HG02973 (cell line): ENCODE results near the gene ESRRG.

Source experiments
- ATAC-seq: cut with Tn5 transposase; IDR thresholded peaks from one replicate; pipeline ENCODE4 v1.9.1; 2021; ENCODE audit warnings: moderate library complexity; ENCODE audit not compliant: unreplicated experiment

The ESRRG gene

DNA sequence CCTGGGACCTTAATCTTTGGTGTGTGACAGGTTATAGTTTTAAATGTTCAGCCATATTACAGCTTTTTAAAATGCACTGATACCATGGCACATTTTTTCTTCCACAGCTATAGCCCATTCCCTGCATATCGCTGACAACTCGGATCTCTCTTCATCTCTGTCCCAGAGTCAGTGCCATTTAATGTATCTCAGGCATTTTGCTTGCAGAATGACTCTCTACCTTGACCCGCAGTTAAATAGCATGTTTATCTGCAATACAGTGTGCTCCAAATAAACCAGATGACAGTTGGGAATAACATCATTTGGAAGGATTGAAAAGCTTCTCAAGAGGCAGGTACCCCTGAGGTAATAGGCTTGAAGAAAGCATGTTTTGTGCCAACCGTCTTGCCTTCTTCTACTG is 200.2 kb downstream of the ESRRG start:
- ATAC-seq: no peak

DNA sequence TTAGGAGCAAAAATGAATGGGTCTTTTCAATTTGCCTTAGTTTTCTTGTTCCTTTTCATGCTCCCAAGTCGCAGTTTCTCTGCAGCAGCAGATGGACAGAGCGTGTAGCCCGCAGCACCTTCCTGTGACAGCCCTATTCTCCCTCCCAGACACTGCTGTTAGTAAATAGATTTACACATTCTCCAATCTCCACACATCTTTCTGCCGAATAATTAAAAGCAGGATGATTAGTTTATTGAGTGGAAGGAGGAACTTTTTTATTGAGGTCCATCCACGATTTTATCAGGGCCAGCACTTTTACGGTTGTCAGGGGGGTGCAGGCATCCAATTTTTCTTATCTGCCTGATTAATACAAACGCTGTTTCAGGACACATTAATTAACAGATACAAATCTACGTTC is 201.8 kb downstream of the ESRRG start:
- ATAC-seq: no peak

DNA sequence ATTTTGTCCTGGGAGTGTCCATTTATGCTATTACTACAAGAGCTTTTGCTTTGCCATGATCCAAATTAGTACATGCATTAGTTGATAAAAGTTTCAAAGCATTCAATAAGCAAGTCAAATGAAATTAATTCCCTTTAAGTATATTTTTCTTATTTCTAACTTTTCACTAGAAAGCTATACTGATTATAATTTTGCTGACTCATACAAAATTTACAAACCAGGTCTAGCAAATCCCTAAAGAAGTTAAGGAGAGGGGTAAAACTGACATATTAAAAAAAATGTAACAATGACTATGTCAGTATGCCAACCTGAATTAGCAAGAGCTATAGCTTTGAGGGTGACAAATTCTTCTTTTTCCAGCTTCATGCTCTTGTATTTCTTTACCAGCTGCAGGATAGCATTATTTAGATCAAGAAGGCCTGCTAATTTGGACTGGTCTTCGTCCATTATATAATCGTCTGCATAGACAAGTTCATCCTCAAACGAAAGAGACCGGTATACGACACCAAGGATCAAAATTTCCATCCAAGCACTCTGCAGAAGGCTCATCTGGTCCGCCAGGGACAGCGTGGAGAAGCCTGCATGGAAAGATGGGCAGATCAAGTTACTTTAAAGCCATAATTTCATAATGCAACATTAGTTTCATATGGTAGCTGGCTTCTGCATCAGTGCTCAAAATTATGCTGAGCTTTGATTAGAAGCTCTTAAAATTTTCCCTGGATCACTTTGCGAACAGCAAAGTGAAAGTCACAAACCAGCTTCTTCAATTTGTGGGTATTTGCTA is 204.2 kb downstream of the ESRRG start:
- ATAC-seq: no peak

DNA sequence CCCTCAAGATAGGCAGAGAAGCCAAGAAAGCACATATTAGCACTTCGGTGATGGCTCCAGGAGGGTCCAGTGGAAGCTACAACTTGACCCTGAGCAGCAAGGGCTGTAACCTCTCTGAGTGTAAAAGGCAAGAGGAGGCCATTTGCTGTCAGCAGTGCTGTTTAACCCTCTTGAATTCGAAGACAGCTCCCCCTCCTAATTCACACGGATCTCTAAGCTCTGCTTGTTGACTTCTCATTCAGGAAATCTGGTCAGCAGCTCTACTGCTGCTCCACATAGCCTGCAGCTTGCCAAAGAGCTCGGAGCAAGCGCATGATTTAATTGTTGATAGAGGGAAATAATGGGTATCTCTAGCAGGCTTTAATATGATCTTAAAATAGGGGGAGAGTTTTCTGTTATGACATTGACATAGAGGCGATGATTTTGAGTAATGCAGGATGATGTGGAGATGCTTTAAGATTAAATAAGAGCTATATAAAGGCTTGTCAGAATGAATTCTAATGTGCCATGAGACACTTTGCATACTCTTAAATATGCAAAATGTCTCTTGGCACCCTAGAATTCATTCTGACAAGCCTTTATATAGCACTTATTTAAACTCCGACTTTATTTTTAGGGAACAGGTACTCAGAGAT is 220.6 kb downstream of the ESRRG start:
- ATAC-seq: no peak

DNA sequence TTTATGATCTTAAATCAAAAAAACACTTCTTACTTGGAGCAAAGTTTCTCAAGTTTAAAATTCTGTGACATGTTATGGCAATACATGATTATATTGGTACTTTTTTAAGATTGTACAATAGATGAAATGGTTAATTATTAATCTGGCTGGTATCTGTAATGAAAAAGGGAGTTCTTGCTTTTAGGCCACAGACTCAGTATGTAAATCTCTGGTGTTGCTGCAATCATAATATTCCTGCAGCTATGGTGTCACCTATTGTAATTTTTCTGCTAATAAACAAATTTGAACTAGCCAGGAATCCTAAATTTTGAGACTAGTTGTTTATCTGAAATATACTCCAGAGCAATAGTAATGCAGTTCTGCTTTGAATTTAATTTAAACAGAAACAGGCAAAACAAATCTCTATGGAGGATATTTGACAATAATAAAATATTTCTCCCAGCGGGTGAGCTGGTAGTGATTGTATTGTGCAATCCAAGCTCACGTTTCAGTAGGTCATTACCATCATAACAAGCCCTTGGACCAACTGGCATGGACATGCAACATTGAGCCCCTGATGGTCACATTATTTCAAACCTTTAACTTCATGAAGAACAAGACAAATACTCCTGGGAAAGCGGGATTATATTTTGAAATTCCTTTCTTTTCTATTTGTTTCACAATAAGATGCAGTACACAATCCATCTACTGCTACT is 222.8 kb downstream of the ESRRG start:
- ATAC-seq: no peak

DNA sequence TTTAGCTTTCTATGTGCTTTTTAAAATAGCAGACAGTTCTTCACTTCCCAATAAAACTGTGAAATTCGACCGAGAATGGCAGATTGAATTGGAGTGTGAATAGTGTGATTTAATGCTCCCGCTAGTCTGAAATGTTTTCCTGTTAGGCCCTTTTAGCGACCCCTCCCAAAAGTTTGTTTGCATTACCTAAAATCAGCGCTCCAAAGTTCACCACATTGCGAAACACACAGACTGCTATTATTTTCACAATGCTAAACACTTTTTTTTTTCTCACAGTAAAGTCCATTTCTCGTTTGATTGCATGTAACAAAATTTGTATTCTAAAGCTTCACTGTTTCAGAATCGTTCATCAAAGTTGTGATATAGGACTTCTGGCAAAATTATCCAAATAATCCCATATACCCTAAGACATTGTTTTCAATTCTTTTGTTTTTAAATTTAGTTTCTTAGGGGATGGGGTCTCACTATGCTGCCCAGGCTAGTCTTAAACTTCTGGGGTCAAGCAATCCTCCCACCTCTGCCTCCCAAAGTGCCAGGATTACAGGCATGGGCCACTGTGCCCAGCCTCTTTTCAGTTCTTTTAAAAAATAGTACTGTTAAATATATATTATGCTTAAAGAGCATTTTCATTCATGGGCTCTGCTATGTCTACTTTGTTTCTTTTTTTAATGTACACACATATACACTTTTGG is 223.5 kb downstream of the ESRRG start:
- ATAC-seq: no peak

DNA sequence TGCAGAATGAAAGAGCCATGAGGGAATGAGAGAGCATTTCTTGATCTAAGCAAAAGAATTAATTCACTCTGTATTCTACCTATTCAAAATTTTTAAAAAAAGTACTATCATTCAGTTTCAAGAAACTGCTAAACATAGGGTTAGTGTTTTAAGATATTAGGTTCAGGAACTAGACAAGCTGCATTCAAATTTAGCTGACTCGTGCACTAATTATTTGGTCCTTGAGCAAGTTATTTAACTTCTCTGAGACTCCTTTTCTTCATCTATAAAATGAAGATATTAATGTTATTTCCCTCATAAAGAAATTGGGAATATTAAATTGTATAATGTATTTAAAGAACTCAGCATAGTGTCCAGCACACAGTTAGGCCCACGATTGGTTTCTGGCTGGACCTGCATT is 225.0 kb downstream of the ESRRG start:
- no peak for ATAC-seq

DNA sequence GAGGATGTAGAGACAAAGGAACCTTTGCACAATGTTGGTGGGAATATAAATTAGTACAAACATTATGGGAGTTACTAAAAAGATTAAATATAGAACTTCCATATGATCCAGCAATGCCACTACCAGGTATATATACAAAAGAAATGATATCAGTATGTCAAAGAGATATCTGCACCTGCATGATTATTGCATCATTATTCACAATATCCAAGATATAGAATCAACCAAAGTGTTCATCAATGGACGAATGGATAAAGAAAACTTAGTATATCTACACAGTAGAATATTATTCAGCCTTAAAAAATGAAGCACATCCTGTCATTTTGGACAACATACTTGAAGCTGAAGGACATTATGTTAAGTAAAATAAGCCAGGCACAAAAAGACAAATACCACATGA is 238.2 kb downstream of the ESRRG start:
- no peak for ATAC-seq

DNA sequence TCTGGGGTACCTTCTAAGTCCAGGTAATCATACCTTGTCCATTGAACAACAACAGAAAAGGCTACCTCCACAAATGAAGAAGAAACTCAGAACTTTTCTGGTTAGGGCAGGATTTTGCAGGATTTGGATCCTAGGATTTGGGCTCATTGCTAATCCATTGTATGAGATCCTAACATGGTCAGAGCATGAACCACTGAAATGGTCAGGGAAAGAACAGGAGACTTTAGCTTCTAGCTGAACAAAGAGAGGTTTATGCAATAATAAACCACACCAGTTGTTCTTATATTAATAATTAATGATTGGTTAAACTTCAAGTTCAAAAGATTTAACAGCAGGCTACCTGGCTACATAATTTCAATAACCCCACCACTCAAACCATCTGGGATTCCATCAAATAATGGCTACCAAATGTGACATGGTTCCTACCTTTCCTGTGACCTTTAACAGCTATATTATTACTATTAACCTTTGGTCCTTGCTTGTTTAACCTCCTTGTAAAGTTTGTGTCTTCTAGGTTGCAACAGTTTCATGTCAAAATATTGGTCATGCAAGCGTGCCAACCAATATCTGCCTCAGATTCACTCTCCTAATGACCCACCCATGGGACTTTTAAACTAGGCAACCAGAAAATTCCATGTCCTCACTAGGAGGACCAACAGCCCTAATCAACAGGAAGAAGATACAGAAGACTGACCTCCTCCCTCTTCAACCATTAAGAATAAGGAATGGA is 239.4 kb downstream of the ESRRG start:
- no peak for ATAC-seq

DNA sequence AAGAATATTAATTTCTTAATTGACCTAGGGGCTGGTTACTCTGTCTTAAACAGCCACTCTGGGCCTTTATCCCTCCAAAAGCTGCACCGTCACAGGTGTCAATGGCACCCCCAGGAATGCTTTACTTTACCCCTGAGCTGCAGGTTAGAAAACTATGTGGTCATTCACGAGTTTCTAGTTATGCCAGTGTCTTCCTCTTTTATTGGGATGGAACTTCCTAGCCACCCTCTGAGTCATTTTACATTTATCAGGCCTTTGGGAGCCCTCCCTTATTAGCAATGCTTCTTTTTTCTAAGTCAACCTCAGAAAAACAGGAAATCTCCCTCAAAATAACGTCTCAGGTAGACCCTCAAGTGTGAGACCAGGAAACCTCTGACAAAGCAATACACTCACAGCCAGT is 240.6 kb downstream of the ESRRG start:
- no peak for ATAC-seq

DNA sequence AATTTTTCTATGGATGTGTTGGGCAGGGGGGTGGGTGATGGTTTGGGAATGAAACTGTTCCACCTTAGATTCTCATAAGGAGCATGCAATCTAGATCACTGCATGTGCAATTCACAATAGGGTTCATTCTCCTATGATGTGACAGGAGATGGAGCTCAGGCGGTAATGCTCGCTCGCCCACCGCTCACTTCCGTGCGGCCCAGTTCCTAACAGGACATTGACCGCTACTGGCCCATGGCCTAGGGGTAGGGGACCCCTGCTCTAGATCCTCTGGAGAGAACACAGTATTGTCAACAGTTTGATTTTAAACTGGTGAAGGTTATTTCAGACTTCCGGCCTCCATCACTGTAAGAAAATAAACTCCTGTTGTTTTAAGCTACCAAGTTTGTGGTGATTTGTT is 245.0 kb downstream of the ESRRG start:
- no peak for ATAC-seq

DNA sequence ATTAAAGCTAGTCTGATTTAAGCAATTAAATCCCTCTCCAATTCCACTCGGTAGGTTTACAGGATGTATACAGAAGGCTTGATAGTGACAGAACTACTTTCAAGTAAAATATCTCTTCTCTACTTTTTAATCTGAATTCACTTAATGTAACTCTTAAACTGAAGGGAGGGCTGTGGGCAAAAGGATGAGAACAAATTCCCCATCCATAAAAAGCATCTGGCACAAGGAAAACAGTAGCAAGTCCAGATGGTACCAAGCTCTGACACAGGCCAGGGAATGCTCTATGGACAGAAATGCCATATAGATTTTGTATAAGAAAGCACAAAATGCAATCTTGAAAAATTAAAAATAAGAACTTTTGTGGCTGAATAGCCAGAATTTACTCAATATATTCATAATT is 246.9 kb downstream of the ESRRG start:
- no peak for ATAC-seq

DNA sequence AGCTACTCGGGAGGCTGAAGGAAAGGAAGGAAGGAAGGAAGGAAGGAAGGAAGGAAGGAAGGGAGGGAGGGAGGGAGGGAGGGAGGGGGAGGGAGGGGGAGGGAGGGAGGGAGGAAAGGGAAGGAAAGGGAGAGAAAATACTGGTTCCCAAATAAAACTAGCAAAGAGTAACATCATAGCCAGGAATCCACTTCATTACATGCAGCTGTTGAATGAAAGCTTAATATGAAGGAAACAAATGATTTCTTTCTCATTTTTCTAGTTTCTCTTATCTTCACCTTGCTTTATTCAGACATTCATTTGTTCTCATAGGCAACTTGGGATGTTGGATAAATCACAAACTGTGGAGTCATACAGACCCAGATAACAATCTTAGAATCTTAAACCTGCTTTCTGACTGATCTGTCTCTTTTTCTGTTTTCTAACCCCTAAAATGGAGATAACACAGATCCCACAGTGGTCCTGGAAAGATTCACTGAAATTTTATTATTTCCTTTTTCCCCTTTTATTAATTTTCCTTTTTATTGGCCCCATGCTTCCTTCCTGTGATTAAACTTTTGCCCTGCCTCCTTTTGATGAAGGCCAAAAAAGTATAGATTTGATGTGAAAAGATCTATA is 247.5 kb downstream of the ESRRG start:
- ATAC-seq: no peak

DNA sequence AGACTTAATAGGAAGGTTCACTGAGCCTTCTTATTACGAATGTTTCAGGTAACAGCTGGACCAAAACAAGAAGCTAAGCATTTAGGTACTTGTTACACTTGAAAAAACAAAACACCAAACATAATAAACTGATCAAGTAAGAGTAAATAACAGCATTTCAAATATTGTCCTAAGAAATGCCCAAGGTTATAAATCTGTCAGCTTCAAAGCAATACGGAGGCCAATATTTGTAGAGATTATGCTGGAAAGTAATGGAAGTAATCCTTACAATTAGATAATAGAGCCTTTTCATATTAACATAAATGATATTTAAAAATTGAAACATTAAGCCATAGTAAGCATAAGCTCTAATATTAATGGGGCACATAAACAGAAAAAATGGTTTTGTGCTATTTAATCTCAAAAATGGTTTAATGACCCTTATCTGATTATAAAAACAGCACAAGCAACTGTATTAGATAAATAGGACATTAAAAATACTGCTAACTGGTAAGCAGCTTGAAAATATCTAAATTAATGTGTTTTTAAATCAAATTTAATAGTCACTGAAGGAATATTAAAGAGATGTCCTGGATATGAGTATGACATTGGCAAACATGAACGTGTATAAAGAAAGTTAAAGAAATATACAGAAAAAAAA is 256.9 kb downstream of the ESRRG start:
- ATAC-seq: no peak

DNA sequence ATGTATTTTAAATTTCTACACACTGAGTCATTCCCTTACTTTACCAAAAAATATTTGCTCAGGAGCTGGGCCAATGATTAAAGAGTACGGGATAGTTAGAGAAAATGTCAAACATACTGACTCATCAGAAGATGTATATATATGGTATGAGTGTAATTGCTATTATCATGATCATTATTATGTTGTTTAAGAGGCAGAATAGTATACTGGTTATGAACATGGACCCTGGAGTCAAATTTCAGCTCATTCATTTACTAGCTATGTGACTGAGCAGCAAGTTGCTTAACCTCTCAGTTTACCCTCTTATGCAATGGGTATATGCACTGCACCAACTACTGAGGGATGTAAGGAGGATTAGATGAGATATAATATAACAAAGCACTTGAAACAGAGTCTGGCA is 258.7 kb downstream of the ESRRG start:
- no peak for ATAC-seq

DNA sequence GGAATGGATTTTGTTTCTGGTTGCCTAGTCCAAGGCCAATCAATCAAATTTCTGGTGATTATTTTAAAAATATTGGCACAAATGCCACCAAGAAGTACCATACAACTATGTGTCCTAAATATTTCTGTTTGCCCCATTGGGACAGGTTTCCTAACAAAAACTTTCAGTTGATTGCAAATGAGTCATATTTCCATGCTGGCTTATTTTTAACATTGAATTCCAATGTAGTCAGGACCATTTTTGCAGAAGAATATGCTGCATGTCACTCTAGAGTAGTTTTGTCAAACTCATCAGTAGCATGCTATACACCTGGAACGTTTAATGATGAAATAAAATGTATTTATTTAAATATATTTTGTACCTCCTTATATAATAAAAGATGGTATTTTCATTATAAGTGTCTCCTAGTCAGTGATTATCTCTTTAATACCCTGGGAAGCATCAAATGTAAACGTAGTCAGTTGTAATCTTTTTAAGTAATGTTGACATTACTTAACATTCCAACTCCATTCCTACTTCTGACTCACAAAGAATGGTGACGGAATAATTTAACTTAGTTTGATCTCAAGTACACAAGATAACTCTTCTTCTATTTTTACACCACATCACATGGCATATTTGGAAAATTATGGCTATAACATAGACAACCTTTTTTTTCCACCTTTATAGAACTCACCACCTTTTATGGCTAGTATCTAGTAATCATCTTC is 261.0 kb downstream of the ESRRG start:
- no peak for ATAC-seq

DNA sequence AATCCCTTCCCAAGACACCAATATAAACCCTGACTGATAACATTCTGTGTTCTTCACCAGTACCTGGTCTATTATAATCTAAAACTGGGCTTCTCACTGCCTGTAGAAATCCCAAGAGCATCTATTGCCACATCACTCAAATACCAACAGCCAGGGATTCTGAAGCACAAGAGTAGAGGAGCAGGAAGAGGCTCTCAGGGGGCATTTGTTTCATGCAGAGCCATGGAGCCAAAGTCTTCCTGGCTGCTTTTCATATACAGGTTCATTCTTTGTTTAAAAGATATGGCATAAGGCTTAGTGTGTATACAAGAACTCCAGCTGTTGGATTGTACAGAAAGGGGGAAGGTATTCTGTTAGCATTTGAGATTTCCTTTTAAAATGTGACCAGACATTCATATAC is 261.8 kb downstream of the ESRRG start:
- no peak for ATAC-seq

DNA sequence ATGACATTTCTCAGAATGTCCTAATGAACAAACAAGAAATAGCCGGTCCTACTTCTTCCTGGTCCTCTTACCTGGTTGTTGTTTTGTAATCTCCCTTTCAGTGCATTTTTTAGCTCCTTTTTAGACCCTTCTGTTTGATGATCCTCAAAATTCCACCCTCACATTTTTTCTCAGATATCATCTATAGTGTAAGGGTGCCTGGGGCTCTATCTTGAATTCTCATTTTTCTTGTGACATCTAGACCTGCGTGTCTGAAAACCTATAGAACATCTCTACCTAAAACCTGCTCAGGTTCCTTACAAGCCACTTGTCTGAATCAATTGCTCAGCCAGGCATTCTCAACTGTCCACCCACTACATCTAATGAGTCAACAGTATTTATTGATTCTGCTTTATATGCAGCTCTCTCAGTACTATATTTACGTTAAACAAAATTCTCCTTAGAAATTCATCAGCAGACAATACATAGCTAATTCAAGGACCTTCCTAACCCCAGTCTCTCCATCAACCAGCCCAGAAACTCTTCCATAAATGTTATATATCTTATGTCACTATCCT is 263.5 kb downstream of the ESRRG start:
- ATAC-seq: no peak

DNA sequence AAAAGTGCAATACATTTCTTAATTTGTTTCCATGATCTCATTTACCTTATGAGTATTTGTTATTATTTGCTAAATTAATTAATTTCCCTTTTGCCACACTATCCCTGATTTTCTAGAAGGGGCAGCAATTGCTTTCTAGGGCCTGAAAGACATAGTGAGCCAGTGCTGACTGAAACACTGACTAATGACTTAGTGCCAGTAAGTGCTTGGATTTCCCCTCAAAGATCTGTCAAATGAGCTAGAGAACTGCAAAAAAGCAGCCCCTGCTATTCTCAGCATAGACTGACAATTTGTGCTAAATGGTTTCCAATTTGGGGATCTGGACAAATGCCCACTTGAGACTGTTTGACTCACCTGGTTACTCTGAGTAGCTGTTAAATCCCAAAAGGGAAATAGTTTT is 264.4 kb downstream of the ESRRG start:
- no peak for ATAC-seq
